T-helper 1 cell treated with Interleukin-12 subunit alpha and Interleukin-12 subunit beta and Interleukin-4 antibody, amounts not matched to agents 30 ng/mL and 1 ng/mL, for 36 hours (primary cell): ENCODE data around the gene CEACAM16. TPM values are rescaled to one million over a fixed set of nuclear protein-coding genes. Genes with fewer than 3 reads are reported as not detected.
"Not testable (repeated sequence)": the region's sequence is repeated elsewhere in the genome, so short reads cannot be mapped to it uniquely, and the experiment has no call there.

ENCODE experiments used
- intact Hi-C: fragments of 100-400 bp; cut with micrococcal nuclease; formaldehyde crosslinking; loops from one replicate; pipeline ENCODE4 v1.15.1; 2024
- total RNA-seq: library from RNA; stranded (reverse); gene quantifications from 2 replicates; pipeline ENCODE4 v1.2.3, GENCODE V29; 2022

Gene CEACAM16, protein sequence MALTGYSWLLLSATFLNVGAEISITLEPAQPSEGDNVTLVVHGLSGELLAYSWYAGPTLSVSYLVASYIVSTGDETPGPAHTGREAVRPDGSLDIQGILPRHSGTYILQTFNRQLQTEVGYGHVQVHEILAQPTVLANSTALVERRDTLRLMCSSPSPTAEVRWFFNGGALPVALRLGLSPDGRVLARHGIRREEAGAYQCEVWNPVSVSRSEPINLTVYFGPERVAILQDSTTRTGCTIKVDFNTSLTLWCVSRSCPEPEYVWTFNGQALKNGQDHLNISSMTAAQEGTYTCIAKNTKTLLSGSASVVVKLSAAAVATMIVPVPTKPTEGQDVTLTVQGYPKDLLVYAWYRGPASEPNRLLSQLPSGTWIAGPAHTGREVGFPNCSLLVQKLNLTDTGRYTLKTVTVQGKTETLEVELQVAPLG
- not detected in 2 replicates for total RNA-seq

DNA sequence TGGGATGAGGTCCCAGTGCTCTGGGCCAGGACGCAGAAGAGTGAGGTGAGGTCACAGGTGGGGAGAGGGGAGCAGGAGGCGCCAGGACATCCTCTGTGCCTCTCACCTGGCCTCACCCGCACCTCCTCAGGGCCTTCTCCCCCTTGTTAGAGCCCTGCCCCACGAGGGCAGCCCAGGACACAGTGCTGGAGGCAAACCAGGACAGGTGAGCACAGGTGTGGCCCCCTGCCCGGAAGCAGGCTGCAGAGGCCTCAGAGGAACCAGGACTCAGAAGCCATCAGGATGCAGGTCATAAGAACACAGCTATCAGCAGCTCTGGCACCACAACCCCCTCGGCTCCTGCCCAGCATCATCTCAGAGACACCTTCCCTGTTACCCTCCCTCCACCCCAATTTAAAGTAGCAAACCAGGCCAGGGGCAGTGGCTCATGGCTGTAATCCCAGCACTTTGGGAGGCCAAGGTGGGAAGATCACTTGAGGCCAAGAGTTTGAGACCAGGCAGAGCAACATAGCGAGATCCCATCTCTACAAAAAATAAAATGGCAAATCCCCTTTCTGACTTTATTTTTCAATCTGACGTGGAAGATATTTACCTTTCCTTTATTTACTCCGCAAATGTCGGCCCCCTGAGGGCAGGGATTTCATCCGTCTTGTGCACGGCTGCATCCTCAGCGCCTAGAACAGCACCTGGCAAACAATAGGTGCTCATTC is at the start of gene CEACAM16:
Gene CEACAM16 (plus strand): TSS at position 660 of the 710 bp plus-strand sequence. CDS start 2,306 bp downstream, outside the sequence.
- intact Hi-C loops = no loop called here

DNA sequence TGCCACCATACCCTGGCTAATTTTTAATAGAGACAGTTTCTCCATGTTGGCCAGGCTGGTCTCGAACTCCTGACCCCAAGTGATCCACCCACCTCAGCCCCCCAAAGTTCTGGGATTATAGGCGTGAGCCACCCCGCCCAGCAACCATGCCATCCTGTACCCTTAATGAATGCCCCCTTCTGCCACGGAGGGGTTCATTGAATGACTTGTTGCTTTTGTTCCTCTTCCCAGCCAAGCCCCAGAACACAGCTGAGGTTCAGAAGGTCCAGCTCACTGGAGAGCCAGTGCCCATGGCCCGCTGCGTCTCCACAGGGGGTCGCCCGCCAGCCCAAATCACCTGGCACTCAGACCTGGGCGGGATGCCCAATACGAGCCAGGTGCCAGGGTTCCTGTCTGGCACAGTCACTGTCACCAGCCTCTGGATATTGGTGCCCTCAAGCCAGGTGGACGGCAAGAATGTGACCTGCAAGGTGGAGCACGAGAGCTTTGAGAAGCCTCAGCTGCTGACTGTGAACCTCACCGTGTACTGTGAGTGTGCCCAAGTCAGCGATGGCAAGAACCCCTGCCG is 49.3 kb upstream of the CEACAM16 start:
- intact Hi-C loops = no loop called here

DNA sequence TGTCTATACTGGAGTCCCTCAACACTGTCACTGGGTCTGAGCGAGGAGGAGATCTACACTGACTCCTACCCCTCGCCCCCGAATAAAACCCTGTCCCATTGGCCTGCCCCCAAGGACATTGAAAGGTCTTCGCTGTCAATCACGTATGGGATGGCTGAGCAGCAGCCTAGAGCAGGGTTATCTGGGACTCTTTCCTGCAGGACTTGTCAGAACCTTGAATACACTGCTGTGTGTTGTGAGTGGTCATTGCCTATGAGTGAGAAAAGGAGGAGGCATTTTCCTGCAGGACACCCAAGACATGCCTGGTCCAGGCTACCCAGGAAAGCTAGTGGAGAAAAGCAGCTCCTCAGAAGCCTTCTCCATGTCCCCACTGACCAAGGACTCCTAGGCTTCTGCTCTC is 45.6 kb upstream of the CEACAM16 start:
- intact Hi-C loops = no loop called here

DNA sequence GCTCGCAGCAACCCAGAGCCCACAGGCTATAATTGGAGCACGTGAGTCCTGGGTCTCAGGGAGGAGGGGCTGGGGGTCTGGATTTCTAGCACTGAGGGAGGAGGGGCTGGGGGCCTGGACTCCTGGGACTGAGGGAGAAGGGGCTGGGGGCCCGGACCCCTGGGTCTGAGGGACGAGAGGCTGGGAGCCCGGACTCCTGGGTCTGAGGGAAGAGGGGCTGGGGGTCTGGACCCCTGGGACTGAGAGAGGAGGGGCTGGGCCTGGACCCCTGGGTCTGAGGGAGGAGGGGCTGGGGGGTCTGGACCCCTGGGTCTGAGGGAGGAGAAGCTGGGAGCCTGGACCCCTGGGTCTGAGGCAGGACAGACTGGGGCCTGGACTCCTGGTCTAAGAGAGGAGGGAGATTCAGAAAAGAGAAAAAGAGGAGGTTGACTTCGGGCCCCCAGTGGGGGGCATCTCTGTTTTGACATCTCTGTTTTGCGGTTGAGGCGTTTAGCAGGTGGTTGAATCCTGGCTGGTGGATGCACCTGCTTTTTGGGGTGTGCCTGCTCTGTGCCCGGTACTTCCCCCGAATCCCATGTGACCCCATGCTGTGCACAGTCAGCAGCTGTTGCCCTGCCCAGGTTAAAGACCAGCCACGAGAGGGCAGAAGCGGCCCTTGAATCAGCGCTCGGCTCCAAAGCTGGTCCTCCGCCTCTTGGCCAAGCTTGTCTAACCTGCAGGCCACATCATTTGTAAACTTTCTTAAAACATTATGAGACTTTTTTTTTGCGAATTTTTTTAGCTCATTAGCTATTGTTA is 44.8 kb upstream of the CEACAM16 start:
- intact Hi-C loops = loop anchor here (1.0 kb wide), 4 partner anchors 38 to 191 kb away; no protein-coding TSS in a partner anchor

DNA sequence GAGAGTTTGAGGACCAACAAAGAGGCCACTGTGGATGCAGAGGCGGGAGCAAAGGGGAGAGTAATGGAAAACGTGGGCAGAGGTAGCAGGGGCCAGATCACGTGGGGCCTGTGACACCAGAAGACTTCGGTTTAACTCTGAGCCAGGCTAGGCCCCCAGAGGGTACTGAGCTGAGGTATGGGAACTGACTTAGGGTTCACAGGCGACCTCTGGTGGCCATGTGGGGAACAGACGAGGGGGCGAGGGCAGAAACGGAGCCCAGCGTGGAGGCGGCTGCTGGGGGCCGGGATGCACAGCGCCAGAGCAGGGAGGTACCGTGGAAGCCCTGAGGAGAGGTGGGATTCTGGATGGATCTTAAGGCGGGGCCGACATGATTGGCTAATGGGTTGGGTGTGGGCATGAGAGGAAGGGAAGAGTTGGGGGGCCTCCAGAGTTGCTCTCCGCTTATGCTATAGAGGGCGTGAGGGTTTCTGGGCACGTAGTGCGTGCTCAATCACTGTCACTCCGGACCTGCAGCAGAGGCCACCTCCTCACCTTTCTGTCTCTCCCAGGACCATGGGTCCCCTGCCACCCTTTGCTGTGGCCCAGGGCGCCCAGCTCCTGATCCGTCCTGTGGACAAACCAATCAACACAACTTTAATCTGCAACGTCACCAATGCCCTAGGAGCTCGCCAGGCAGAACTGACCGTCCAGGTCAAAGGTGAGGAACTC is 41.6 kb upstream of the CEACAM16 start:
- intact Hi-C loops = loop anchor here (1.0 kb wide), 2 partner anchors 32 to 86 kb away; no protein-coding TSS in a partner anchor

DNA sequence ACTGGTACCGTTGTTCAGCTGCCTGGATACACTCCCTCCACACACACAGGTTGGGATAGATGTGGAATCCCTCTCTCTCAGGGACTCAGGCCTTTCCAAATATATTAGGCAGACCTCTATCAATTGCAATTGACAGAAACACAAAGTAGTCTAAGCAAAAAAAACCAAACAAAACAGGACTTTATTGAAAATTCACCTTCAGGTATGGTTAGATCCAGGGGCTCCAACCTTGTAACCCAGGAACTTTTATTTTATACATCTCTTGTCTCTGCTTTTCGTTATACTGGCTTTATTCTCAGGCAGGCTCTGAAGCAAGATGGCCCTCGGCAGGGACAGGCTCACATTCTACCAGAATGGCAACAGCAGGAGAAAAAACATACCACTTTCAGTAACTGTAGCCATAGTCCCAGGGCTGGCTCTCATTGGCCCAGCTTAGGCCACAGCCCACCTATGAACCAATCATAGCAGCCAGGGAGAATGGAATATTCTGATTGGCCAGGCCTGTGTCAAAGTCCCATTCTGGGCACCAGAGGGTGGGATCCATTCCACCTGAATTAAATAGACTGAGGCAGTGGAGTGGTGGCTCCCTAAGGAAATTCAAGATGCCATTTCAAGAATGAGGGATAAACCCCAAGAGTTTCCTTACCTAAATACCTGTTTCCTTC is 40.8 kb upstream of the CEACAM16 start:
- intact Hi-C loops = no loop called here

DNA sequence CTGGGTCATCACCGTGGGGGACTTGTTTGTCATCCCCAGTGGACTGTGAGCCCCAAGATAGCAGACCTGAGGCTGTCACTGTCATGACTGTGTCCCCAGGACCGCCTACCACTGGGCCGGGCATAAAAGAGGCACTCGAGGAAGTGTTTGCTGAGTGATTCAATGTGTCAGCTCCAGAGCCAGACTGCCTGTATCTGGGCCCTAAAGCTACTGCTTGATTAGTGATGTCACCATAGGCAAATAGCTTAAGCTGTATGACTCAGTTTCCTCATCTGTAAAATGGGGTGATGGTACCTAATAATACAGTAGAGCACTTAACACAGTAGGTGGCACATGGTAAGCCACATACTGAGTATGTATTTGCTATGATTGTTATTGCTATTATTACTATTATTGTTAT is 38.9 kb upstream of the CEACAM16 start:
- intact Hi-C loops = no loop called here

DNA sequence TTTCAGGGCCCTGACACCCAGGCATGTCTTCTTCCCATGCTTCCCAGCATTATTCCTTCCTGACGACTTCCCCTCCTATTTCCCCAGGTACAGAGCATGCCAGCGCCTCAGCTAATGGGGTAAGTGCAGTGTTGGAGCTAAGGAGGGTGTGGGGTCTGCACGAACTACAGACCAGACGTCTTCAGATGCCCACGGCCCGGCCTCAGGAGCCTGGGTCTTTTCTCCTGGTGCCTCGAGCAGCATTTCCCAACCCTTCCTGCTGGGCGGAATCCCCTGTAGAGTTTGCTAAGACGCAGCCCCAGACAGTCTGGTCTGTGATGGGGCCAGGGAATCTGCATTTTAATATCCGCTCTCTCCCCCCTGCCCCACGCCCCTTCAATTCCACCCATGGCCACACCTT is 37.7 kb upstream of the CEACAM16 start:
- intact Hi-C loops = no loop called here

DNA sequence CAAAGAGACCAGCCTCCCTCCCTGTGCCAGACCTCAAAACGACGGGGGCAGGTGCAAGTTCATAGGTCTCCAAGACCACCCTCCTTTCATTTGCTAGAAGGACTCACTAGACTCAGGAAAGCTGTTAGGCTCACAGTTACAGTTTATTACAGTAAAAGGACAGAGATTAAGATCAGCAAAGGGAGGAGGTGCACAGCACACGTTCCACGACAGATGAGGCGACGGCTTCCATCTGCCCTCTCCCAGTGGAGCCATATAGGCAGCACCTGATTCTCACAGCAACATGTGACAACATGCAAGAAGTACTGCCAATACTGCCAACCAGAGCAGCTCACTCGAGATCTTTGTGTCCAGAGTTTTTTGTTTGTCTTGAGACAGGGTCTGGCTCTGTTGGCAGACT is 37.0 kb upstream of the CEACAM16 start:
- intact Hi-C loops = no loop called here

DNA sequence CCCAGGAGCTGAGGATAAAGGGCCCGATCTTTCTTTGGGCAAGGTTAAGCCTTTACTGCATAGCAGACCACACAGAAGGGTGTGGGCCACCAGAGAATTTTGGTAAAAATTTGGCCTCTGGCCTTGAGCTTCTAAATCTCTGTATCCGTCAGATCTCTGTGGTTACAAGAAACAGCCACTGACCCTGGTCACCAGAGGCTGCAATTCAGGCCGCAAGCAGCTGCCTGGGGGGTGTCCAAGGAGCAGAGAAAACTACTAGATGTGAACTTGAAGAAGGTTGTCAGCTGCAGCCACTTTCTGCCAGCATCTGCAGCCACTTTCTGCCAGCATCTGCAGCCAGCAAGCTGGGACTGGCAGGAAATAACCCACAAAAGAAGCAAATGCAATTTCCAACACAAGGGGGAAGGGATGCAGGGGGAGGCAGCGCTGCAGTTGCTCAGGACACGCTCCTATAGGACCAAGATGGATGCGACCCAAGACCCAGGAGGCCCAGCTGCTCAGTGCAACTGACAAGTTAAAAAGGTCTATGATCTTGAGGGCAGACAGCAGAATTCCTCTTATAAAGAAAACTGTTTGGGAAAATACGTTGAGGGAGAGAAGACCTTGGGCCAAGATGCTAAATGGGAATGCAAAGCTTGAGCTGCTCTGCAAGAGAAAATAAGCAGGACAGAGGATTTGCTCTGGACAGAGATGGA is 36.1 kb upstream of the CEACAM16 start:
- intact Hi-C loops = no loop called here

DNA sequence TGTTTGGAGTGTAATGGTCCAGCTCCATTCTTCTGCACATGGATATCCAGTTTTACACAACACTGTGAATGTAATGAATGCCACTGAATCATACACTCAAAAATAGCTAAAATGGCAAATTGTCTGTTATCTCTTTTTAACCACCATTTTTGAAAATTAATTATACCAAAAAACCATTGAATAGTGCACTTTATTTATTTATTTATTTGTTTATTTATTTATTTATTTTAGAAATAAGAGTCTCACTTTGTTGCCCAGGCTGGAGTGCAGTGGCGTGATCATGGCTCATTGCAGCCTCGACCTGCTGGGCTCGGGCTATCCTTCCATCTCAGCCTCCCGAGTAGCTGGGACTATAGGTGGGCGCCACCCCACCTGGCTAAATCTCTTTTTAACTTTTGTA is 35.0 kb upstream of the CEACAM16 start:
- intact Hi-C loops = no loop called here

DNA sequence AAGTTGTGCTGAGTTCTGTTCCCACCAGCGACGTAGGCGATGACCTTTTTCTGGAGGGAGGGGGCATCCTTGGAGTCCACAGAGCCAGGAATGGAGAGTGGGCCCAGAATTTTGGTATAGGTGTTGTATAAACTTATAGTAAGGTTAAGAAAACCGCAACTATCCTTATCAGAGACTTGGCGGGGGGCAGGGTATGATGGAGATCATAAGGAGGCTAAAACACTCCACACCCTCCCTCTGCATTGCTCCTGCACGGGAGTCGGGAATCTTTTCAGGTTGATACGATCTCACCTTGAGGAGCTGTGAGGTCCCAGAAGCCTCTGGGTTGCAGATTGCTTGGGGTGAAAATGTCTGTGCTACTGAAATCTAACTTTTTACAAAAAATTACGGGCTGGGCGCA is 34.0 kb upstream of the CEACAM16 start:
- intact Hi-C loops = no loop called here

DNA sequence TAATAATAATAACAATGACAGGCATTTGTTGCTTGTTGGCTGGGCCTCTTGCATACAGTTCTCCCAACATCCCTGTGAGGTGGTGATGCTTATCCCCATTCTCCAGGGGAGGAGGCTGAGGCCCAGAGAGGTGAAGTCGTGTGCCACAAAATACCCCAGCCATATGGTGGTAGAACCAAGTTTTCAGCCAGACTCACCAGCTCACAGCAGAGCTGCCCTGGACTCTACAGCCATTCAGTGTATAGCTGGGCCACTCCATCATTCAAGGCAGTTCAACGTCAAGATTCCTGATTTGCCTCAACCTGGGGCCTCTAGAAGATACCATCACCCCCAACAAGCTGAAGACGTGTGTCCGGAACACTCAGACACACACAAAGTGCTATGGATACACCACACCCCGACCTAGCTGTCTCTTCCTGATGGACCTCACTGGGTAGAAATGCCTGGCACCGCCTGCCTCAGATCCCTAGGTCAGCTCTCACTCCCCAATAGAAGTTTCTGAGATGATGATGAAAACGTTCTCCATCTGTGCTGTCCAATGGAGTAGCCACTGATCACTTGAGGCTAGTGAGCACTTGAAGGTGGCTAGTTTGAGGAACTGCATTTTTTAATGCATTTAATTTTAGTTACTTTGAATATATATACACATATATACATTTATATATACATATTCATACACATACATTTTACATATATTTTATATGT is 31.9 kb upstream of the CEACAM16 start:
- intact Hi-C loops = no loop called here

DNA sequence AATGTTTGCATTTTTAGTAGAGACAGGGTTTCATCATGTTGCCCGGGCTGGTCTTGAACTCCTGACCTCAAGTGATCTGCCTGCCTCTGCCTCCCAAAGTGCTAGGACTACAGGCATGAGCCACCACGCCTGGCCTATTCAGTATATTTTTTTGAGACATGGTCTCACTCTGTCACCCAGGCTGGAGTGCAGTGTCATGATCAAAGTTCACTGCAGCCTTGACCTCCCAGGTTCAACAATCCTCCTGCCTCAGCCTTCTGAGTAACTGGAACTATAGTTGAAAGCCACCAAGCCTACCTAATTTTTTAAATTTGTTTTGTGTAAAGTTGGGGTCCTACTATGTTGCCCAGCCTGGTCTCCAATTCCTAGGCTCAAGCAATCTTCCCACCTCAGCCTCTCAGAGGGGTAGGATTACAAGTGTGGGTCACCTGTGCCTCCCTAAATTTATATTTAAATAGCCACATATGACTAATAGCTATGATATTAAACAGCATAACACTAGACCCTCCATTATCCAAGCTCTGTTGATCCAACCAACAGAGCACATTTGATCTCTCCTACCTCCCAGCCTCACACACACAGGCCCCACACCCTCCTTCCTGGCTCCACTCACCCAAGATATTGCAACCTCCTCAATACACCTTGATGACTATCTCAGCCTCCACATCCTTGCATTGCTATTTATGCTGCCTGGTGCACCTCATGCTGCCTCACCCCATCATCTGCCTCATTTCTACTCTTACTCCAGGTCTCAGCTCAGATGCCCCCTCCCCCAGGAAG is 29.8 kb upstream of the CEACAM16 start:
- intact Hi-C loops = no loop called here

DNA sequence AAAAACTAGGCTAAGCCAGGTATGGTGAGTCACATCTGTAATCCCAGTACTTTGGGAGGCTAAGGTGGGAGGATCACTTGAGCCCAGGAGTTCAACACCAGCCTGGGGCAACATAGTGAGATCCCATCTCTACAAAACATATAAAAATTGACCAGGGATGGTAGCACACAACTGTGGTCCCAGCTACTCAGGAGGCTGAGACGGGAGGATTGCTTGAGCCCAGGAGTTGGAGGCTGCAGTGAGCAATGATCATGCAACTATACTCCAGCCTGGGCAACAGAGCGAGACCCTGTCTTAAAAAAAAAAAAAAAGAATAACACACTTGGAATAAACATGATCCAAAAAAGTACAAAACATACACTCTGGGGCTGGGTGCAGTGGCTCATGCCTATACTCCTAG is 28.9 kb upstream of the CEACAM16 start:
- intact Hi-C loops = not testable (repeated sequence)

DNA sequence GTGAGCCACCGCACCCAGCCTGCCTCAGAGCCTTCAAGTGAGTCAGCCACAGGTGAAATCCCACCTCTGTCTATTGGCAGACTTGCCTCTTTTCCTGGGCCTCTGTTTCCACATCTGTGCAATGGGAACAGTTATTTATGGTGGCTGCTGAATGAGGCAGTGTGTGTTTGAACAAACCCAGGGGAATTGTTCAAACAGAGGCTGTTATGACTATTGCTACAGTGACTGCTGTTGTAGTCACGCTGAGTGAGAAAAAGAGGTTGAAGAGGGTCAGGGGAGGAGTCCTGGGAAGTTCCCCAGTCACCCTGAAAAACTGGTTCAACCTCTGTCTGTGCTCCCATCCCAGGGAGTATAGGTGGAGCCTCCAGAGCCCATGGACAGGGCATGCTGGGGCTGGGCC is 27.6 kb upstream of the CEACAM16 start, which contains the start of gene CEACAM19:
Gene CEACAM19 (plus strand): TSS at position 83 of the 400 bp plus-strand sequence. CDS start 450 bp downstream, outside the sequence.
- intact Hi-C loops = no loop called here

DNA sequence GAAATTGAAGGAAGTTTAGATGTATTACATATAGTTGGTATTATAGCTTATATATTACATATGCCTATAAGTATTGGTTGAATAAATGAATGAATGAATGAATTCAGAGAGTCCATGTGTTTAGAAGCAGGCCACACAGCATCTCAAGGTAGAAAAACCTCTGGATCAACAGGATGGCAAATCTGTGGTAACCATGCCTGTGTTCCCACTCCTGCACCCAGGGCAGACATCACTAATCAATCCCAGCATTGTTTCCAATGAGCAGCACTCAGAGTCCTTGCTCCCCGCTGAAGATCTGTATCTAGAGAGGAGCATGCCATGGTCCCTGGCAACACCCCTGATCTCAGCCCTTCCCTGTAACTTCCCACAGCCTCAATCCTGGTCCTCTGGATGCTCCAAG is 26.7 kb upstream of the CEACAM16 start:
- intact Hi-C loops = no loop called here

DNA sequence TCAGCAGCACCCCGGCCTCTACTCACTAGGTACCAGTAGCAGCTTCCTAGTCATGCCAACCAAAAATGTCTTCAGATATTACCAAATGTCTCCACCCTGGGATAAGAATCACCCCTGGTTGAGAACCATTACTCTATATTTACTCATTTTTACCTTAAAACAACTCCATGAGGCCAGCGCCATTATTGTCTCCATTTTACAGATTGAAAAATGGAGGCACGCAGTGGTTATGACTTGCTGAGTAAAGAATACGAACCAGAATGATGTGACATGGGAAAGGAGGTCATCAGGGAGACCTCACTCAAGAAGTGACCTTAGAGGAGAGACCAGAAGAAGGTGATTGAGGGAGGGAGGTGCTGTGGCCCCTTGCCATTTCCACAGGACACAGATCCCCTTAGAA is 25.4 kb upstream of the CEACAM16 start:
- intact Hi-C loops = no loop called here
